H1 (cell line): ENCODE measurements around the gene DEGS1. TPM values are rescaled to one million over a fixed set of nuclear protein-coding genes. Genes with fewer than 3 reads are reported as not detected.

Experiments used
- CTCF ChIA-PET: fragments of 300-600 bp; sonication (Branson Sonifier 250); formaldehyde crosslinking; loops from one replicate; lab custom pipeline; 2021; ENCODE audit not compliant: partially characterized antibody; lab: Charles Lee
- POLR2A ChIA-PET: fragments of 300-600 bp; sonication (Branson Sonifier 250); formaldehyde crosslinking; loops from one replicate; lab custom pipeline; 2021; ENCODE audit warnings: inconsistent platforms; ENCODE audit not compliant: partially characterized antibody; lab: Charles Lee
- DNase-seq, 2 experiments: peaks; one replicate each; pipeline versions ENCODE4 v3.0.0 to v3.0.0-alpha.2; 2010 to 2022; ENCODE audit warnings: low spot score in 2 of 2, low read depth in 1 of 2, mixed read lengths in 1 of 2
- FAIRE-seq: peaks from 2 replicates; lab custom pipeline; 2011; peaks lifted over from hg19 to GRCh38; lab: Jason Lieb, UNC
- H2AFZ ChIP-seq: 2 replicates; pipeline ENCODE4 v1.8.1; 2012; ENCODE audit warnings: low read length, inconsistent platforms
- H2AK5ac ChIP-seq: 2 replicates; pipeline ENCODE4 v1.6.1; 2013; ENCODE audit warnings: low read depth, low read length
- H2BK120ac ChIP-seq: replicated peaks from 2 replicates; pipeline ENCODE3; 2013; ENCODE audit warnings: low read depth, low read length, inconsistent platforms
- H2BK12ac ChIP-seq: 2 replicates; pipeline ENCODE4 v1.6.1; 2013; ENCODE audit warnings: low read depth, low read length
- H2BK15ac ChIP-seq: 2 replicates; pipeline ENCODE4 v1.6.1; 2013; ENCODE audit warnings: low read length
- H2BK20ac ChIP-seq: 2 replicates; pipeline ENCODE4 v1.6.1; 2013; ENCODE audit warnings: low read length
- H2BK5ac ChIP-seq: 2 replicates; pipeline ENCODE4 v1.6.1; 2013; ENCODE audit warnings: low read depth, low read length
- H3K14ac ChIP-seq: 2 replicates; pipeline ENCODE4 v1.6.1; 2013; ENCODE audit warnings: inconsistent platforms; ENCODE audit not compliant: insufficient read length
- H3K18ac ChIP-seq: 2 replicates; pipeline ENCODE4 v1.6.1; 2013; ENCODE audit warnings: low read length; ENCODE audit errors: extremely low read depth
- H3K23ac ChIP-seq: 2 replicates; pipeline ENCODE4 v1.6.1; 2013; ENCODE audit warnings: inconsistent platforms; ENCODE audit not compliant: insufficient read length
- H3K23me2 ChIP-seq: 2 replicates; pipeline ENCODE4 v1.6.1; 2013; ENCODE audit warnings: low read depth, low read length
- H3K27ac ChIP-seq: 2 replicates; pipeline ENCODE4 v1.6.1; 2011; ENCODE audit warnings: low read depth, low read length, inconsistent platforms
- H3K27me3 ChIP-seq, 4 experiments: replicated peaks in 1 of 4; 1 replicate in 1 of 4; 2 replicates in 3 of 4; pipeline versions ENCODE4 v1.6.1 to v1.8.1; 2011 to 2013; ENCODE audit warnings: low read length in 3 of 4, mild to moderate bottlenecking in 3 of 4, inconsistent platforms in 2 of 4, mixed read lengths in 2 of 4, moderate library complexity in 1 of 4; ENCODE audit not compliant: control insufficient read depth in 3 of 4, insufficient read depth in 3 of 4; ENCODE audit errors: extremely low read depth in 1 of 4
- H3K36me3 ChIP-seq, 4 experiments: 2 replicates each; pipeline versions ENCODE4 v1.6.1 to v1.8.1; 2011 to 2013; ENCODE audit warnings: mild to moderate bottlenecking in 4 of 4, low read length in 3 of 4, moderate library complexity in 2 of 4, control low read depth in 1 of 4, inconsistent platforms in 1 of 4; ENCODE audit not compliant: insufficient read depth in 4 of 4, control insufficient read depth in 2 of 4
- H3K4ac ChIP-seq: replicated peaks from 2 replicates; pipeline ENCODE3; 2013; ENCODE audit warnings: low read length, low read depth, mixed read lengths, inconsistent platforms; ENCODE audit not compliant: insufficient read length
- H3K4me1 ChIP-seq, 4 experiments: replicated peaks in 1 of 4; 1 replicate in 1 of 4; 2 replicates in 3 of 4; pipeline versions ENCODE4 v1.6.1 to v1.8.1; 2011 to 2013; ENCODE audit warnings: low read length in 3 of 4, inconsistent platforms in 2 of 4, mixed read lengths in 1 of 4; ENCODE audit not compliant: insufficient read depth in 4 of 4, control insufficient read depth in 3 of 4
- H3K4me2 ChIP-seq, 2 experiments: 2 replicates each; pipeline versions ENCODE4 v1.6.1 to v1.8.1; 2011 to 2013; ENCODE audit warnings: low read depth in 2 of 2, low read length in 2 of 2, control low read depth in 1 of 2, inconsistent platforms in 1 of 2, mild to moderate bottlenecking in 1 of 2; ENCODE audit not compliant: insufficient read depth in 1 of 2
- H3K4me3 ChIP-seq, 4 experiments: fragments of 200-600, 300-600 bp in 1 of 4; sonication (generic), shearing (Covaris generic), sonication (Bioruptor Twin) in 1 of 4; 2 replicates each; pipeline versions ENCODE4 v1.5.1 to v1.8.1; 2011 to 2016; ENCODE audit warnings: low read length in 4 of 4, low read depth in 3 of 4, control low read depth in 2 of 4, inconsistent platforms in 2 of 4, mild to moderate bottlenecking in 2 of 4, mixed read lengths in 1 of 4, moderate library complexity in 1 of 4; ENCODE audit not compliant: insufficient read depth in 2 of 4; ENCODE audit errors: extremely low read depth in 1 of 4
- H3K56ac ChIP-seq: replicated peaks from 2 replicates; pipeline ENCODE3; 2013; ENCODE audit warnings: low read depth, mild to moderate bottlenecking, mixed read lengths, low read length, inconsistent platforms; ENCODE audit not compliant: insufficient read length
- H3K79me1 ChIP-seq: 2 replicates; pipeline ENCODE4 v1.6.1; 2013; ENCODE audit warnings: low read depth, low read length, control low read depth
- H3K79me2 ChIP-seq, 2 experiments: 2 replicates each; pipeline versions ENCODE4 v1.6.1 to v1.8.1; 2012 to 2013; ENCODE audit warnings: low read length in 2 of 2, mild to moderate bottlenecking in 2 of 2, inconsistent platforms in 1 of 2; ENCODE audit not compliant: insufficient read depth in 2 of 2, control insufficient read depth in 1 of 2
- H3K9ac ChIP-seq, 4 experiments: replicated peaks in 1 of 4; 1 replicate in 1 of 4; 2 replicates in 3 of 4; pipeline versions ENCODE4 v1.6.1 to v1.8.1; 2011 to 2013; ENCODE audit warnings: low read depth in 3 of 4, low read length in 3 of 4, control low read depth in 2 of 4, mild to moderate bottlenecking in 2 of 4, moderate library complexity in 2 of 4, inconsistent platforms in 1 of 4; ENCODE audit errors: extremely low read depth in 1 of 4
- H3K9me3 ChIP-seq, 2 experiments: 2 replicates each; pipeline versions ENCODE4 v1.6.1 to v1.8.1; 2012 to 2013; ENCODE audit warnings: mild to moderate bottlenecking in 2 of 2, moderate library complexity in 2 of 2, control low read depth in 1 of 2, inconsistent platforms in 1 of 2, low read depth in 1 of 2, low read length in 1 of 2, mixed read lengths in 1 of 2; ENCODE audit not compliant: insufficient read depth in 2 of 2
- H4K20me1 ChIP-seq, 2 experiments: replicated peaks in 1 of 2; 2 replicates each; pipeline versions ENCODE3 to v1.8.1; 2011 to 2013; ENCODE audit warnings: inconsistent platforms in 2 of 2, low read length in 2 of 2, mild to moderate bottlenecking in 1 of 2; ENCODE audit not compliant: insufficient read depth in 2 of 2, control insufficient read depth in 1 of 2
- H4K5ac ChIP-seq: 2 replicates; pipeline ENCODE4 v1.6.1; 2013; ENCODE audit warnings: low read length, low read depth, mixed read lengths, inconsistent platforms; ENCODE audit not compliant: insufficient read length
- H4K8ac ChIP-seq: 2 replicates; pipeline ENCODE4 v1.8.0; 2013; ENCODE audit warnings: mild to moderate bottlenecking, moderate library complexity, low read length, inconsistent platforms; ENCODE audit not compliant: insufficient read depth; ENCODE audit errors: extremely low read depth
- H4K91ac ChIP-seq: replicated peaks from 2 replicates; pipeline ENCODE3; 2013; ENCODE audit warnings: low read length, mixed read lengths, inconsistent platforms; ENCODE audit not compliant: insufficient read length
- BCL11A ChIP-seq, 2 experiments: IDR thresholded peaks; one replicate each; pipeline ENCODE4 v1.6.1; 2011; ENCODE audit warnings: low read depth in 2 of 2, low read length in 2 of 2, mild to moderate bottlenecking in 2 of 2
- CBX5 ChIP-seq: fragments of 300-800, 300-1000 bp; sonication (generic); IDR thresholded peaks from 2 replicates; pipeline ENCODE4 v1.7.1; 2016; ENCODE audit warnings: antibody characterized with exemption, low read length, low read depth
- CHD1 ChIP-seq: IDR thresholded peaks from 2 replicates; pipeline ENCODE4 v1.6.1; 2012; ENCODE audit warnings: low read depth, low read length, improper control_type of control experiment
- KDM1A ChIP-seq: fragments of 200-600, 300-600 bp; sonication (generic); IDR thresholded peaks from 2 replicates; pipeline ENCODE4 v1.7.1; 2016; ENCODE audit warnings: mild to moderate bottlenecking, low read length, borderline replicate concordance
- NANOG ChIP-seq: IDR thresholded peaks from 2 replicates; pipeline ENCODE4 v1.6.1; 2011; ENCODE audit warnings: low read length, low read depth, mild to moderate bottlenecking, inconsistent platforms; ENCODE audit not compliant: insufficient read depth, poor library complexity, severe bottlenecking
- POLR2A ChIP-seq, 2 experiments: IDR thresholded peaks; 1 replicate in 1 of 2; 2 replicates in 1 of 2; pipeline ENCODE4 v1.6.1; 2011; ENCODE audit warnings: low read depth in 2 of 2, low read length in 2 of 2, mild to moderate bottlenecking in 2 of 2; ENCODE audit errors: control extremely low read depth in 1 of 2
- POU5F1 ChIP-seq: IDR thresholded peaks from 2 replicates; pipeline ENCODE4 v1.6.1; 2011; ENCODE audit warnings: low read depth, mild to moderate bottlenecking, low read length, moderate library complexity
- SP1 ChIP-seq: IDR thresholded peaks from 2 replicates; pipeline ENCODE4 v1.6.1; 2011; ENCODE audit warnings: low read depth, low read length
- TAF1 ChIP-seq: IDR thresholded peaks from 2 replicates; pipeline ENCODE4 v1.6.1; 2011; ENCODE audit warnings: mild to moderate bottlenecking, low read depth, low read length
- TAF7 ChIP-seq: optimal IDR thresholded peaks from 2 replicates; pipeline ENCODE3; 2011; ENCODE audit warnings: low read depth, mild to moderate bottlenecking, inconsistent platforms, low read length, moderate library complexity, borderline replicate concordance
- TBP ChIP-seq: IDR thresholded peaks from 2 replicates; pipeline ENCODE4 v1.6.1; 2011; ENCODE audit warnings: low read depth, low read length, improper control_type of control experiment
- ZNF274 ChIP-seq: IDR thresholded peaks from 2 replicates; pipeline ENCODE4 v1.7.0; 2012; ENCODE audit warnings: low read length, borderline replicate concordance; ENCODE audit errors: extremely low read depth
- WGBS, 2 experiments: shearing (Covaris generic) in 1 of 2; methylation state at CpG; one replicate each; pipeline versions ENCODE4 v1.1.6 to v1.1.7; 2013 to 2015; ENCODE audit warnings: low lambda C conversion rate in 2 of 2, mixed read lengths in 2 of 2, inconsistent platforms in 1 of 2, low coverage in 1 of 2, missing lambda C conversion rate in 1 of 2; ENCODE audit not compliant: insufficient replicate concordance in 2 of 2, insufficient coverage in 1 of 2, insufficient read length in 1 of 2; ENCODE audit errors: extremely low coverage in 1 of 2, missing lambda C conversion rate in 1 of 2; 5-methylcytosine and 5-hydroxymethylcytosine counted together
- polyA plus RNA-seq, 7 experiments: library from polyadenylated mRNA; depleted of rRNA in 3 of 7; stranded (reverse) in 5 of 7; unstranded in 2 of 7; fragments of >200 nt in 5 of 7; fragments of 200-250 nt in 2 of 7; gene quantifications; 1 replicate in 5 of 7; 2 replicates in 1 of 7; 4 replicates in 1 of 7; pipeline versions ENCODE4 v1.2.1 to v1.2.3, GENCODE V29; 2011 to 2013; ENCODE audit warnings: missing spikeins in 2 of 7, mixed read lengths in 2 of 7
- total RNA-seq: library from RNA; stranded (reverse); fragmentation: NEBNext Ultra II Directional; extraction: Animal tissue kit (Norgen Biotek cat#: 25700); gene quantifications from 2 replicates; pipeline ENCODE4 v1.2.1, GENCODE V29; 2021
- TF ChIP-seq, protein P1 (sequence below): IDR thresholded peaks from 2 replicates; pipeline ENCODE4 v1.6.1; 2011; ENCODE audit warnings: low read length, improper control_type of control experiment

DEGS1 gene
- total and polyA plus RNA-seq, 2 of the 8 experiments (the other 6 are each of a cell fraction or from before 2014, with no cell fraction given): 46.1 to 114 TPM

DNA sequence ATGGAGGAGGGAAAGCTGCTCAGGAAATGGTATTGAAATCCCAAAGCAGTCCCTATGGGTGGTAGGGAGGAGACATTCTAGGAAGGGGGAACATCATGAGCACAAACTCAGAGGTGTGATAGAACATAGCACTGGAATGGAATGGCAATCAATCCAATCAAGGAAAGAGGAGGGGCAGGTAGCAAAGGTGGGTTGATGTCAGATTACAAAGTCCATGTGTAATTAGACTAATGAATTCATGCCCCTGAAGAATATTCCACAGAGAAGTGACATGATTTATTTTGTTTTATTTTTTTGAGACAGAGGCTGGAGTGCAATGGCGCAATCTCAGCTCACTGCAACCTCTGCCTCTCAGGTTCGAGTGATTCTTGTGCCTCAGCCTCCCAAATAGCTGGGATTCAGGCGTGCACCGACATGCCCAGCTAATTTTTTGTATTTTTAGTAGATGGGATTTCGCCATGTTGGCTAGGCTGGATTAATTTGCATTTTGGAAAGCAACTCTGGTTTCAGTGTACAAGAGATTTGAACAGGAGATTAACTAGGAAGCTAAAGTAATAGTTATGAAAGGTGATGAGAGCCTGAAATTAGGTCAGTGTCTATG, 36.1 kb downstream of the DEGS1 start:
- DNase-seq (no peak), FAIRE-seq (no peak)
- H3K79me2 ChIP-seq: no peaks in the 10 kb centered on the region
- H3K27ac ChIP-seq: no peak overlapping the region
- H3K23me2 ChIP-seq: no peaks in the 10 kb centered on the region
- H2BK120ac ChIP-seq: no peak overlapping the region
- H3K18ac ChIP-seq: no peak overlapping the region
- peaks cover 0 to 7% (median 2%) of the 10 kb centered on the region in 4 experiments; a peak in 2 of 7 replicates for H3K4me1 ChIP-seq
- no peaks in the 10 kb centered on the region for H3K36me3 ChIP-seq
- ChIA-PET CTCF (interaction anchor here (1.0 kb wide), 1 partner anchor 15 kb away, joined by 4 read pairs; no protein-coding TSS in a partner anchor), POLR2A (interaction anchor here (1.3 to 1.4 kb wide), 2 partner anchors 17 to 19 kb away, joined by 3 to 4 read pairs; no protein-coding TSS in a partner anchor)
- H2AK5ac ChIP-seq: no peak overlapping the region
- H2BK12ac ChIP-seq: no peak overlapping the region
- no peak overlapping the region for H4K91ac ChIP-seq
- H2BK20ac ChIP-seq: no peak overlapping the region
- H3K9ac ChIP-seq: no peak overlapping the region
- H3K4me2 ChIP-seq: no peak overlapping the region
- H3K4me3 ChIP-seq: no peak overlapping the region
- H3K79me1 ChIP-seq: no peaks in the 10 kb centered on the region
- H2AFZ ChIP-seq: no peak overlapping the region
- no peak overlapping the region for H4K5ac ChIP-seq
- no peak overlapping the region for H4K8ac ChIP-seq
- H3K4ac ChIP-seq: no peak overlapping the region
- H3K14ac ChIP-seq: no peak overlapping the region
- no peak overlapping the region for H3K56ac ChIP-seq
- H2BK5ac ChIP-seq: no peak overlapping the region
- H4K20me1 ChIP-seq: no peaks in the 10 kb centered on the region
- 89% methylated on average over 5 of the region's 5 CpGs; no CpG with 5 or more reads in 1 of the 2 experiments for WGBS, 2 experiments
- no peak overlapping the region for H2BK15ac ChIP-seq
- H3K9me3 ChIP-seq: no peaks in the 10 kb centered on the region; a peak in 1 of 4 replicates
- H3K27me3 ChIP-seq: no peaks in the 10 kb centered on the region
- H3K23ac ChIP-seq: no peak overlapping the region
- TF ChIP-seq POLR2A (IDR thresholded peaks at IDR 0.05; ENCODE audit: control extremely low read depth in 1 of 2, low read depth in 2 of 2, low read length in 2 of 2) (no peak), TBP (no peak), KDM1A (no peak), NANOG (no peak), CBX5 (no peak), TAF1 (no peak), CHD1 (no peak), SP1 (no peak), POU5F1 (no peak), TAF7 (no peak), ZNF274 (no peak), BCL11A (IDR thresholded peaks at IDR 0.05; ENCODE audit: low read depth in 2 of 2, low read length in 2 of 2) (no peak)
- TF ChIP-seq, protein P1, sequence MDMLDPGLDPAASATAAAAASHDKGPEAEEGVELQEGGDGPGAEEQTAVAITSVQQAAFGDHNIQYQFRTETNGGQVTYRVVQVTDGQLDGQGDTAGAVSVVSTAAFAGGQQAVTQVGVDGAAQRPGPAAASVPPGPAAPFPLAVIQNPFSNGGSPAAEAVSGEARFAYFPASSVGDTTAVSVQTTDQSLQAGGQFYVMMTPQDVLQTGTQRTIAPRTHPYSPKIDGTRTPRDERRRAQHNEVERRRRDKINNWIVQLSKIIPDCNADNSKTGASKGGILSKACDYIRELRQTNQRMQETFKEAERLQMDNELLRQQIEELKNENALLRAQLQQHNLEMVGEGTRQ: no peak
